ENCODE data around the gene ILDR1. TPM values are rescaled to one million over a fixed set of nuclear protein-coding genes. Genes with fewer than 3 reads are reported as not detected.

ILDR1 gene
- total and polyA plus RNA-seq, 10 of the 15 experiments (the other 5 are each of a cell fraction or from before 2014, with no cell fraction given) = 1.3 to 12.0 (median 7.0) TPM

DNA sequence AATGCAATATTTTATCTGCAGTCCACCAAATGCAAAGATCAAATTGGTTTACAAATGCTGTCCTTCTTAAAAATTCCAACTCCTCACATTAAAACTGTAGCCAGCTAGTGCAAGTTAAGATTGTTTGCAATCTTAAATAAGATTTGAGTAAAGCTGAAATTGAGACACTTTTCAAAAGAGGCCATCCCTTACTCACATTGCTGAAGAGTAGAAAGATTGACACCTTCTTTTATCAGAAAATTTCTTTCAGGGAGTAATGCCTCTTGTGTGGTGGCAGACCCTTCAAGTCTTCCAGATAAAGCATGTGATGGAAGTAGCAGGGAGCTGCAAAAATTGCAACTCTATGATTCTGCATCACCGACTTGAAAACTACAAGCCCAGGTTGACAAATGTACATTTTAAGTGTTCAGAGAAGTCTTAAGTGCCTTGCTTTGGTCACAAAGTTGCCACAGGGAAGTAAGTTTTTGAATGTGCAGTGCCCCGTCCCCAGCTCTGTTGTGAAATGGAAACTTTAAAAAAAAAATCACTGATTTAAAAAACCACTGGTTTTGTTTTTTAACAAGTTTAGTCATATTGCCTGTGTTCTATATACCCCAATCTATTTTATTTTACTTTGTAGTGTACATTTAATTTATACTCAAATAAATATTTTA, 45.7 kb upstream of the ILDR1 start (continued):
- 0 out of 4 replicates have a peak, but pooled peaks of 1 of the 2 experiments have one; percentile 3 for TF ChIP-seq EP300 (IDR thresholded peaks at IDR 0.05; ENCODE audit: borderline replicate concordance in 1 of 2, control insufficient read depth in 1 of 2, low read depth in 2 of 2, low read length in 2 of 2)
- no peak for TF ChIP-seq CBX5 (IDR thresholded peaks at IDR 0.05; ENCODE audit: low read depth)
- no peak for TF ChIP-seq SUPT20H (IDR thresholded peaks at IDR 0.05; ENCODE audit: borderline replicate concordance, control insufficient read depth, low read depth, low read length)
- TF ChIP-seq RUNX3 (IDR thresholded peaks at IDR 0.05; ENCODE audit: low read length) = peak; percentile 75
- no peak for TF ChIP-seq RB1 (IDR thresholded peaks at IDR 0.05; ENCODE audit: borderline replicate concordance)
- TF ChIP-seq JUND (IDR thresholded peaks at IDR 0.05; ENCODE audit: low read depth, low read length) = no peak
- TF ChIP-seq NRF1 (conservative IDR thresholded peaks at IDR 0.05; ENCODE audit: low read depth, low read length) = no peak
- TF ChIP-seq IRF4 (IDR thresholded peaks at IDR 0.05; ENCODE audit: low read depth, low read length) = no peak
- TF ChIP-seq ZNF207 (IDR thresholded peaks at IDR 0.05; ENCODE audit: borderline replicate concordance) = no peak
- no peak; the same call in 1 of the 2 replicates for TF ChIP-seq JUNB (IDR thresholded peaks at IDR 0.05)
- no peak for TF ChIP-seq PML (IDR thresholded peaks at IDR 0.05; ENCODE audit: low read length)
- TF ChIP-seq, protein P1, sequence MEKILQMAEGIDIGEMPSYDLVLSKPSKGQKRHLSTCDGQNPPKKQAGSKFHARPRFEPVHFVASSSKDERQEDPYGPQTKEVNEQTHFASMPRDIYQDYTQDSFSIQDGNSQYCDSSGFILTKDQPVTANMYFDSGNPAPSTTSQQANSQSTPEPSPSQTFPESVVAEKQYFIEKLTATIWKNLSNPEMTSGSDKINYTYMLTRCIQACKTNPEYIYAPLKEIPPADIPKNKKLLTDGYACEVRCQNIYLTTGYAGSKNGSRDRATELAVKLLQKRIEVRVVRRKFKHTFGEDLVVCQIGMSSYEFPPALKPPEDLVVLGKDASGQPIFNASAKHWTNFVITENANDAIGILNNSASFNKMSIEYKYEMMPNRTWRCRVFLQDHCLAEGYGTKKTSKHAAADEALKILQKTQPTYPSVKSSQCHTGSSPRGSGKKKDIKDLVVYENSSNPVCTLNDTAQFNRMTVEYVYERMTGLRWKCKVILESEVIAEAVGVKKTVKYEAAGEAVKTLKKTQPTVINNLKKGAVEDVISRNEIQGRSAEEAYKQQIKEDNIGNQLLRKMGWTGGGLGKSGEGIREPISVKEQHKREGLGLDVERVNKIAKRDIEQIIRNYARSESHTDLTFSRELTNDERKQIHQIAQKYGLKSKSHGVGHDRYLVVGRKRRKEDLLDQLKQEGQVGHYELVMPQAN (conservative IDR thresholded peaks at IDR 0.05) = no peak
- TF ChIP-seq NBN (IDR thresholded peaks at IDR 0.05) = no peak
- TF ChIP-seq CHD4 (IDR thresholded peaks at IDR 0.05) = no peak
- no peak for TF ChIP-seq WRNIP1 (IDR thresholded peaks at IDR 0.05; ENCODE audit: borderline replicate concordance, low read depth, low read length)
- TF ChIP-seq, protein P2, sequence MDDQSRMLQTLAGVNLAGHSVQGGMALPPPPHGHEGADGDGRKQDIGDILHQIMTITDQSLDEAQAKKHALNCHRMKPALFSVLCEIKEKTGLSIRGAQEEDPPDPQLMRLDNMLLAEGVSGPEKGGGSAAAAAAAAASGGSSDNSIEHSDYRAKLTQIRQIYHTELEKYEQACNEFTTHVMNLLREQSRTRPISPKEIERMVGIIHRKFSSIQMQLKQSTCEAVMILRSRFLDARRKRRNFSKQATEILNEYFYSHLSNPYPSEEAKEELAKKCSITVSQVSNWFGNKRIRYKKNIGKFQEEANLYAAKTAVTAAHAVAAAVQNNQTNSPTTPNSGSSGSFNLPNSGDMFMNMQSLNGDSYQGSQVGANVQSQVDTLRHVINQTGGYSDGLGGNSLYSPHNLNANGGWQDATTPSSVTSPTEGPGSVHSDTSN (IDR thresholded peaks at IDR 0.05; ENCODE audit: insufficient replicate concordance, low read depth, low read length) = no peak
- TF ChIP-seq, protein P3, sequence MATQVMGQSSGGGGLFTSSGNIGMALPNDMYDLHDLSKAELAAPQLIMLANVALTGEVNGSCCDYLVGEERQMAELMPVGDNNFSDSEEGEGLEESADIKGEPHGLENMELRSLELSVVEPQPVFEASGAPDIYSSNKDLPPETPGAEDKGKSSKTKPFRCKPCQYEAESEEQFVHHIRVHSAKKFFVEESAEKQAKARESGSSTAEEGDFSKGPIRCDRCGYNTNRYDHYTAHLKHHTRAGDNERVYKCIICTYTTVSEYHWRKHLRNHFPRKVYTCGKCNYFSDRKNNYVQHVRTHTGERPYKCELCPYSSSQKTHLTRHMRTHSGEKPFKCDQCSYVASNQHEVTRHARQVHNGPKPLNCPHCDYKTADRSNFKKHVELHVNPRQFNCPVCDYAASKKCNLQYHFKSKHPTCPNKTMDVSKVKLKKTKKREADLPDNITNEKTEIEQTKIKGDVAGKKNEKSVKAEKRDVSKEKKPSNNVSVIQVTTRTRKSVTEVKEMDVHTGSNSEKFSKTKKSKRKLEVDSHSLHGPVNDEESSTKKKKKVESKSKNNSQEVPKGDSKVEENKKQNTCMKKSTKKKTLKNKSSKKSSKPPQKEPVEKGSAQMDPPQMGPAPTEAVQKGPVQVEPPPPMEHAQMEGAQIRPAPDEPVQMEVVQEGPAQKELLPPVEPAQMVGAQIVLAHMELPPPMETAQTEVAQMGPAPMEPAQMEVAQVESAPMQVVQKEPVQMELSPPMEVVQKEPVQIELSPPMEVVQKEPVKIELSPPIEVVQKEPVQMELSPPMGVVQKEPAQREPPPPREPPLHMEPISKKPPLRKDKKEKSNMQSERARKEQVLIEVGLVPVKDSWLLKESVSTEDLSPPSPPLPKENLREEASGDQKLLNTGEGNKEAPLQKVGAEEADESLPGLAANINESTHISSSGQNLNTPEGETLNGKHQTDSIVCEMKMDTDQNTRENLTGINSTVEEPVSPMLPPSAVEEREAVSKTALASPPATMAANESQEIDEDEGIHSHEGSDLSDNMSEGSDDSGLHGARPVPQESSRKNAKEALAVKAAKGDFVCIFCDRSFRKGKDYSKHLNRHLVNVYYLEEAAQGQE (IDR thresholded peaks at IDR 0.05; ENCODE audit: low read depth, low read length) = no peak
- no peak for TF ChIP-seq TCF3 (IDR thresholded peaks at IDR 0.05; ENCODE audit: borderline replicate concordance, insufficient read depth, low read depth, low read length)
- TF ChIP-seq CREB1 (IDR thresholded peaks at IDR 0.05; ENCODE audit: low read depth) = 0 out of 2 replicates have a peak, but pooled peaks have one; percentile 8
- TF ChIP-seq SP1 (IDR thresholded peaks at IDR 0.05; ENCODE audit: low read depth, low read length) = no peak
- no peak for TF ChIP-seq KAT2A (conservative IDR thresholded peaks at IDR 0.05; ENCODE audit: control insufficient read depth, low read depth, low read length)
- no peak for TF ChIP-seq IKZF1 (conservative IDR thresholded peaks at IDR 0.05)
- TF ChIP-seq HDAC2 (IDR thresholded peaks at IDR 0.05) = no peak
- TF ChIP-seq MTA2 (IDR thresholded peaks at IDR 0.05; ENCODE audit: low read depth) = peak; percentile 43; the same call in 1 of the 2 replicates
- TF ChIP-seq CREM (IDR thresholded peaks at IDR 0.05; ENCODE audit: low read depth) = peak; percentile 17; the same call in 1 of the 2 replicates
